ENCODE data around the gene WNK2. TPM values are rescaled to one million over a fixed set of nuclear protein-coding genes. Genes with fewer than 3 reads are reported as not detected.
A peak's percentile ranks its signal among the peaks of the same experiment; 100 is the strongest.

Gene WNK2
- total RNA-seq, 4 donors from 2014 or later: 155 to 577 (median 259) TPM

- H3K9me3 ChIP-seq: no peaks in the 10 kb centered on the region
- H3K36me3 ChIP-seq: no peaks in the 10 kb centered on the region
- H3K27me3 ChIP-seq: no peaks in the 10 kb centered on the region
- H3K4me1 ChIP-seq: peaks cover 0 to 60% (median 0%) of the 10 kb centered on the region in 4 donors
- H3K27ac ChIP-seq: peak overlapping the region in 2 of 4 donors; percentile 46 to 81
- no peak for DNase-seq
- H3K4me3 ChIP-seq: no peak overlapping the region
- TF ChIP-seq, protein P1, sequence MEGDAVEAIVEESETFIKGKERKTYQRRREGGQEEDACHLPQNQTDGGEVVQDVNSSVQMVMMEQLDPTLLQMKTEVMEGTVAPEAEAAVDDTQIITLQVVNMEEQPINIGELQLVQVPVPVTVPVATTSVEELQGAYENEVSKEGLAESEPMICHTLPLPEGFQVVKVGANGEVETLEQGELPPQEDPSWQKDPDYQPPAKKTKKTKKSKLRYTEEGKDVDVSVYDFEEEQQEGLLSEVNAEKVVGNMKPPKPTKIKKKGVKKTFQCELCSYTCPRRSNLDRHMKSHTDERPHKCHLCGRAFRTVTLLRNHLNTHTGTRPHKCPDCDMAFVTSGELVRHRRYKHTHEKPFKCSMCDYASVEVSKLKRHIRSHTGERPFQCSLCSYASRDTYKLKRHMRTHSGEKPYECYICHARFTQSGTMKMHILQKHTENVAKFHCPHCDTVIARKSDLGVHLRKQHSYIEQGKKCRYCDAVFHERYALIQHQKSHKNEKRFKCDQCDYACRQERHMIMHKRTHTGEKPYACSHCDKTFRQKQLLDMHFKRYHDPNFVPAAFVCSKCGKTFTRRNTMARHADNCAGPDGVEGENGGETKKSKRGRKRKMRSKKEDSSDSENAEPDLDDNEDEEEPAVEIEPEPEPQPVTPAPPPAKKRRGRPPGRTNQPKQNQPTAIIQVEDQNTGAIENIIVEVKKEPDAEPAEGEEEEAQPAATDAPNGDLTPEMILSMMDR (IDR thresholded peaks at IDR 0.05): no peak
- no peak for TF ChIP-seq POLR2A (IDR thresholded peaks at IDR 0.05)
Observed at GRCh38 chr9:93225892-93226291, 42.0 kb downstream of the WNK2 start.

GRCh38 chr9:93226819-93227218 lies 42.9 kb downstream of the WNK2 start:
- H3K27me3 ChIP-seq: no peaks in the 10 kb centered on the region
- H3K27ac ChIP-seq: peak overlapping the region in 2 of 4 donors; percentile 51 to 78
- H3K4me1 ChIP-seq: peaks cover 0 to 69% (median 1%) of the 10 kb centered on the region in 4 donors
- no peaks in the 10 kb centered on the region for H3K9me3 ChIP-seq
- TF ChIP-seq POLR2A (IDR thresholded peaks at IDR 0.05): peak in 1 of 2 donors; percentile 31
- TF ChIP-seq, protein P1 (IDR thresholded peaks at IDR 0.05): no peak
- no peak overlapping the region for H3K4me3 ChIP-seq
- no peaks in the 10 kb centered on the region for H3K36me3 ChIP-seq
- DNase-seq: peak in 2 of 3 donors; percentile 85 to 87

- H3K27ac ChIP-seq: peak overlapping the region in 2 of 4 donors; percentile 51 to 78
- TF ChIP-seq, protein P1 (IDR thresholded peaks at IDR 0.05): no peak
- no peak for TF ChIP-seq POLR2A (IDR thresholded peaks at IDR 0.05)
- peaks cover 0 to 75% (median 1%) of the 10 kb centered on the region in 4 donors for H3K4me1 ChIP-seq
- H3K36me3 ChIP-seq: no peaks in the 10 kb centered on the region
- H3K9me3 ChIP-seq: no peaks in the 10 kb centered on the region
- H3K27me3 ChIP-seq: no peaks in the 10 kb centered on the region
- no peak overlapping the region for H3K4me3 ChIP-seq
- DNase-seq: no peak
Observed at GRCh38 chr9:93228030-93228429, 44.1 kb downstream of the WNK2 start.

- Histone ChIP-seq H3K27ac (peak overlapping the region in 2 of 4 donors; percentile 51 to 78), H3K4me1 (peaks cover 0 to 74% (median 1%) of the 10 kb centered on the region in 4 donors), H3K9me3 (no peaks in the 10 kb centered on the region), H3K27me3 (no peaks in the 10 kb centered on the region), H3K4me3 (no peak overlapping the region), H3K36me3 (no peaks in the 10 kb centered on the region)
- no peak for TF ChIP-seq POLR2A (IDR thresholded peaks at IDR 0.05)
- TF ChIP-seq, protein P1 (IDR thresholded peaks at IDR 0.05): no peak
- no peak for DNase-seq
Observed at GRCh38 chr9:93228453-93228852, 44.5 kb downstream of the WNK2 start.

- Histone ChIP-seq H3K9me3 (no peaks in the 10 kb centered on the region), H3K27ac (peak overlapping the region in 2 of 4 donors; percentile 69 to 90), H3K27me3 (no peaks in the 10 kb centered on the region), H3K36me3 (peaks cover 0 to 6% (median 0%) of the 10 kb centered on the region in 3 donors), H3K4me1 (peaks cover 0 to 74% (median 1%) of the 10 kb centered on the region in 4 donors), H3K4me3 (no peak overlapping the region)
- TF ChIP-seq POLR2A (IDR thresholded peaks at IDR 0.05): no peak
- TF ChIP-seq, protein P1 (IDR thresholded peaks at IDR 0.05): no peak
- DNase-seq: no peak
Observed at GRCh38 chr9:93229636-93230035, 45.7 kb downstream of the WNK2 start.
